Activated CD4-positive, alpha-beta T cell treated with anti-CD3 and anti-CD28 coated beads, Interleukin-2, amount 10 ng/mL, durations not matched to agents 7 days and 5 days (primary cell): ENCODE results near the gene COL1A1. TPM values are rescaled to one million over a fixed set of nuclear protein-coding genes. Genes with fewer than 3 reads are reported as not detected.

ENCODE experiments used
- total RNA-seq, 2 experiments: library from RNA; stranded (reverse); gene quantifications; one replicate each; pipeline ENCODE4 v1.2.3, GENCODE V29; 2021

COL1A1 gene
- total RNA-seq, 2 experiments from 2014 or later, result 0.31 to 0.55 TPM

Other genes with a start within 250 kb of the COL1A1 start
- gene DLX4, start 232.4 kb downstream of the COL1A1 start, total RNA-seq, result under 1 TPM; 0.17 to 0.35 TPM
- not detected for gene DLX3, start 206.4 kb downstream of the COL1A1 start, total RNA-seq
- 1 to 10 TPM; 5.8 to 7.9 TPM for gene ITGA3, start 145.5 kb downstream of the COL1A1 start, total RNA-seq
- gene PDK2, start 106.3 kb downstream of the COL1A1 start, total RNA-seq, result 10 to 100 TPM; 29.4 to 31.3 TPM
- under 1 TPM; 0.07 to 0.23 TPM for gene SAMD14, start 71.5 kb downstream of the COL1A1 start, total RNA-seq
- 100 to 1,000 TPM; 110 to 117 TPM for gene PPP1R9B, start 51.0 kb downstream of the COL1A1 start, total RNA-seq
- gene SGCA, start 35.6 kb downstream of the COL1A1 start, total RNA-seq, result not detected
- not detected for gene TMEM92, start 72.8 kb upstream of the COL1A1 start, total RNA-seq
- 10 to 100 TPM; 22.1 to 23.6 TPM for gene XYLT2, start 144.5 kb upstream of the COL1A1 start, total RNA-seq
- gene MRPL27, start 171.6 kb upstream of the COL1A1 start, total RNA-seq, result 10 to 100 TPM; 62.9 to 71.4 TPM
- 10 to 100 TPM; 19.9 to 21.8 TPM for gene EME1, start 171.6 kb upstream of the COL1A1 start, total RNA-seq
- 10 to 100 TPM; 60.8 to 68.5 TPM for gene LRRC59, start 195.9 kb upstream of the COL1A1 start, total RNA-seq
- gene ACSF2, start 224.6 kb upstream of the COL1A1 start, total RNA-seq, result 10 to 100 TPM; 24.5 to 31.4 TPM